ENCODE measurements around the gene RAC2.

Gene RAC2

DNA sequence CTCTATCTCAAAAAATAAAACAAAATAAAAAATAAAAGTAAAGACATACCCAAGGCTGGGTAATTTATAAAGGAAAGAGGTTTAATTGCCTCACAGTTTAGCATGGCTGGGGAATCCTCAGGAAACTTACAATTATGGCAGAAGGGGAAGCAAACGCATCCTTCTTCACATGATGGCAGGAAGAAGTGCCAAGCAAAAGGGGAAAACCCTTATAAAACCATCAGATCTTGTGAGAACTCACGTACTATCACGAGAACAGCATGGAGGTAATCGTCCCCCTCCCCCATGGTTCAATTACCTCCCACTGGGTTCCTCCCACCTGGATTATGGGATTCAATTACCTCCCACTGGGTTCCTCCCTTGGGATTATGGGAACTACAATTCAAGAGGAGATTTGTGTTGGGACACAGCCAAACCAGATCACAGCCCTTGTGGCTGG is 23.5 kb downstream of the RAC2 start:
- no peak overlapping the region for H3K9ac ChIP-seq
- no peaks in the 10 kb centered on the region for H3K4me1 ChIP-seq
- H3K4me3 ChIP-seq (ENCODE audit: low read depth, low read length) = no peak overlapping the region
- no peaks in the 10 kb centered on the region for H3K9me3 ChIP-seq (ENCODE audit: control insufficient read depth, low read length)
- no peaks in the 10 kb centered on the region for H3K79me2 ChIP-seq
- H3K4me2 ChIP-seq (ENCODE audit: low read length) = no peak overlapping the region
- H3K27me3 ChIP-seq (ENCODE audit: control insufficient read depth, insufficient read depth, low read length) = no peaks in the 10 kb centered on the region
- TF ChIP-seq, protein P1, sequence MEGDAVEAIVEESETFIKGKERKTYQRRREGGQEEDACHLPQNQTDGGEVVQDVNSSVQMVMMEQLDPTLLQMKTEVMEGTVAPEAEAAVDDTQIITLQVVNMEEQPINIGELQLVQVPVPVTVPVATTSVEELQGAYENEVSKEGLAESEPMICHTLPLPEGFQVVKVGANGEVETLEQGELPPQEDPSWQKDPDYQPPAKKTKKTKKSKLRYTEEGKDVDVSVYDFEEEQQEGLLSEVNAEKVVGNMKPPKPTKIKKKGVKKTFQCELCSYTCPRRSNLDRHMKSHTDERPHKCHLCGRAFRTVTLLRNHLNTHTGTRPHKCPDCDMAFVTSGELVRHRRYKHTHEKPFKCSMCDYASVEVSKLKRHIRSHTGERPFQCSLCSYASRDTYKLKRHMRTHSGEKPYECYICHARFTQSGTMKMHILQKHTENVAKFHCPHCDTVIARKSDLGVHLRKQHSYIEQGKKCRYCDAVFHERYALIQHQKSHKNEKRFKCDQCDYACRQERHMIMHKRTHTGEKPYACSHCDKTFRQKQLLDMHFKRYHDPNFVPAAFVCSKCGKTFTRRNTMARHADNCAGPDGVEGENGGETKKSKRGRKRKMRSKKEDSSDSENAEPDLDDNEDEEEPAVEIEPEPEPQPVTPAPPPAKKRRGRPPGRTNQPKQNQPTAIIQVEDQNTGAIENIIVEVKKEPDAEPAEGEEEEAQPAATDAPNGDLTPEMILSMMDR (IDR thresholded peaks at IDR 0.05) = no peak
- H3K36me3 ChIP-seq (ENCODE audit: control insufficient read depth, insufficient read depth, low read length) = no peaks in the 10 kb centered on the region
- no peak overlapping the region for H2AFZ ChIP-seq
- no peak overlapping the region for H3K27ac ChIP-seq

DNA sequence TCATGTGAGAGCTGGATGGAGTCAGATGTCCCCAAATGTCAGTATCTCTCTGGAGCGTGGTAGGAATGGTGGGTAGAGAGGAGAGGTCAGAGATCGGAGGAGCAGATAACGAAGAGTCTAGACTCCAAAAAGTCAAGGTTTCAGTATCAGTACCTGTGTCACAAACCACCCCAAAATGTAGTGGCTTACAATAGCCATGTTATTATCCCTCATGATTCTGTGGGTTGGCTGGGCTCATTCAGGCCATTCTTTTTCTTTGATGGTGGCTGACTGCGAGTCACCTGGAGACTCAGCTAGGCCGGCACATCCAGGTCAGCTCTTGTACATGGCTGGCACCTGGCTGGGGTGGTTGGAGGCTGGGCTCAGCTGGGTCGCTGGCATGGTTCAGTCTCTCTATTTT is 24.5 kb downstream of the RAC2 start:
- Histone ChIP-seq H3K4me3 (ENCODE audit: low read depth, low read length) (no peak overlapping the region), H3K36me3 (ENCODE audit: control insufficient read depth, insufficient read depth, low read length) (no peaks in the 10 kb centered on the region), H3K4me1 (no peaks in the 10 kb centered on the region), H3K79me2 (no peaks in the 10 kb centered on the region), H3K9ac (no peak overlapping the region), H3K4me2 (ENCODE audit: low read length) (no peak overlapping the region), H2AFZ (no peak overlapping the region), H3K27me3 (ENCODE audit: control insufficient read depth, insufficient read depth, low read length) (no peaks in the 10 kb centered on the region), H3K9me3 (ENCODE audit: control insufficient read depth, low read length) (no peaks in the 10 kb centered on the region), H3K27ac (no peak overlapping the region)
- TF ChIP-seq, protein P1 (IDR thresholded peaks at IDR 0.05) = no peak

DNA sequence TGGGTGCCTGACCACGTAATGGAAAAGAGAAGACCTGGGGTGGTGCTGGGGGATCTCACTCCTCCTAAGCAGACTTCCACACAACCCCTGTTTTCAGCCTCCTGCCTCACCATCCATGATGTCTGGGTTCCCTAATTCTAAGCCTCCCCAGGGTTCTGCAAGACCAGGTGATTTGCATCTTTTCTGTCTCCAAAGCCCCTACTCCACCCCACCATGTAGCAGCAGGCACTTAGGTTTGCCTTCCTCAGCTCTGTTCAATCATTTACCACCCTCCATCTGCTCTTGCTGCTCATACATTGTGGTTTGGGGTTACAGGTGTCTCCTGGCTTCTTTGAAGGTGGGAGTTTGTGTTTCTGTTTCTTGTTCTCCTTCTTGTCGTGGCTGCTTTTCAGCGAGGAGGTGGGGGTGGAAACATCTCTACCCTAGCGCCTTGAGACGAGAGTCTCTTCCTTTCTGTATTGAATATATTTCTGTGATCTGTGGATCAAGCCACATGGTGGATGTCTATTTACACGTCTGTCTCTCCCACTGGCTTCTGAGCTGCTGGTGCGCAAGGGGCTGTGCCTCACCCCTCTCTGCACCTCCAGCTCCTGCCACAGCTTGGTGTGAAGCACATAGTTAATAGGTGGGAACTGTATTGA is 25.2 kb downstream of the RAC2 start:
- no peak overlapping the region for H3K4me3 ChIP-seq (ENCODE audit: low read depth, low read length)
- TF ChIP-seq, protein P1 (IDR thresholded peaks at IDR 0.05) = no peak
- H3K9ac ChIP-seq = no peak overlapping the region

DNA sequence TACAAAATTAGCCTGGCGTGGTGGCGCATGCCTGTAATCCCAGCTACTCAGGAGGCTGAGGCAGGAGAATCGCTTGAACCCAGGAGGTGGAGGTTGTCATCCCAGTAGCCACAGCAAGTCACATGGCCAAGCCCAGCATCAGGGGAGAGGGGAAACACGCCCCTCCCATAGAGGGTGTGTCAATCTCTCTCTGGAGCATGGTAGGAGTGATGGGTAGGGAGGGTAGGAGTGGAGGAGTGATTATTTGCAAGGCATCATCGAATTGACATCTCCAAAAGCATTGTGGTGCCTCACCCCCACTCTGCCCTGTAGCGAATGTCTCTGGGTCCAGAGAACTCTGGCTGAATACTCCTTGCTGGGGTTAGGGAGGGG is 25.7 kb downstream of the RAC2 start:
- no peak overlapping the region for H2AFZ ChIP-seq
- no peaks in the 10 kb centered on the region for H3K79me2 ChIP-seq
- no peaks in the 10 kb centered on the region for H3K9me3 ChIP-seq (ENCODE audit: control insufficient read depth, low read length)
- no peaks in the 10 kb centered on the region for H3K27me3 ChIP-seq (ENCODE audit: control insufficient read depth, insufficient read depth, low read length)
- H3K9ac ChIP-seq = no peak overlapping the region
- no peak overlapping the region for H3K27ac ChIP-seq
- no peak overlapping the region for H3K4me3 ChIP-seq (ENCODE audit: low read depth, low read length)
- no peaks in the 10 kb centered on the region for H3K36me3 ChIP-seq (ENCODE audit: control insufficient read depth, insufficient read depth, low read length)
- no peak overlapping the region for H3K4me2 ChIP-seq (ENCODE audit: low read length)
- TF ChIP-seq, protein P1 (IDR thresholded peaks at IDR 0.05) = no peak
- H3K4me1 ChIP-seq = no peaks in the 10 kb centered on the region

More for the DNA sequence above, 25.2 kb downstream of the RAC2 start:
- no peak overlapping the region for H3K4me2 ChIP-seq (ENCODE audit: low read length)
- no peaks in the 10 kb centered on the region for H3K9me3 ChIP-seq (ENCODE audit: control insufficient read depth, low read length)
- H3K4me1 ChIP-seq = no peaks in the 10 kb centered on the region
- no peak overlapping the region for H2AFZ ChIP-seq
- H3K27ac ChIP-seq = no peak overlapping the region
- no peaks in the 10 kb centered on the region for H3K27me3 ChIP-seq (ENCODE audit: control insufficient read depth, insufficient read depth, low read length)
- H3K79me2 ChIP-seq = no peaks in the 10 kb centered on the region
- no peaks in the 10 kb centered on the region for H3K36me3 ChIP-seq (ENCODE audit: control insufficient read depth, insufficient read depth, low read length)

DNA sequence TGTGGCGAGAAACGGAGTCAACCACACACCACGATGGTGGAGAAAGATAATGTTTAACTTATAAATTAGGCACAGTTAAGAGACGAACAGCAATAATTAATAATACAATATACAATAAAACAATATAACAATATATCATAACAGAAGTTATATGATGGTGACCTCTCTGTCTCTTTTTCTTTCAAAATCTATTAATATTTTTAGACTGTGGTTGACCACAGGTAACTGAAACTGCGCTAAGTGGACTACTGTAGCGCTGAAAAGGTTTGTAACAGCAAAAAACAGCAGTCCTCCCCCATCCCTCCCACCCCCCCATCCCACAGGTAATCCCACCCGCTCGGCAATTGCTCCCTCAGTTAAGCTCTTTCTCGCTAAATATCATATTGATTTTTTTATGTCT is 28.2 kb downstream of the RAC2 start:
- no peaks in the 10 kb centered on the region for H3K27me3 ChIP-seq (ENCODE audit: control insufficient read depth, insufficient read depth, low read length)
- H3K4me3 ChIP-seq (ENCODE audit: low read depth, low read length) = no peak overlapping the region
- no peaks in the 10 kb centered on the region for H3K36me3 ChIP-seq (ENCODE audit: control insufficient read depth, insufficient read depth, low read length)
- no peak overlapping the region for H3K4me2 ChIP-seq (ENCODE audit: low read length)
- H3K9ac ChIP-seq = no peak overlapping the region
- H2AFZ ChIP-seq = no peak overlapping the region
- H3K9me3 ChIP-seq (ENCODE audit: control insufficient read depth, low read length) = no peaks in the 10 kb centered on the region
- H3K79me2 ChIP-seq = no peaks in the 10 kb centered on the region
- H3K4me1 ChIP-seq = no peaks in the 10 kb centered on the region
- TF ChIP-seq, protein P1 (IDR thresholded peaks at IDR 0.05) = no peak
- no peak overlapping the region for H3K27ac ChIP-seq
